ENCODE measurements around the gene DCT.

DCT gene

GRCh38 chr13:94495806-94496205 is 16.3 kb upstream of the DCT start:
- no peak overlapping the region for H3K27ac ChIP-seq
- no peak for DNase-seq
- H3K27me3 ChIP-seq (replicated peaks) = no peaks in the 10 kb centered on the region
- no peak overlapping the region for H3K4me3 ChIP-seq (ENCODE audit: low read depth, low read length)
- no peaks in the 10 kb centered on the region for H3K36me3 ChIP-seq (replicated peaks)
- in situ Hi-C loops (cut with HindIII; ENCODE audit: low pct_ligation_motif_present, low sequenced_read_pairs) = no loop called here
- TF ChIP-seq CTCF (IDR thresholded peaks at IDR 0.05; ENCODE audit: low read depth, low read length, missing control alignments) = no peak

GRCh38 chr13:94494026-94494425 is 14.5 kb upstream of the DCT start:
- Histone ChIP-seq H3K27ac (no peak overlapping the region), H3K27me3 (replicated peaks) (no peaks in the 10 kb centered on the region), H3K36me3 (replicated peaks) (no peaks in the 10 kb centered on the region), H3K4me3 (ENCODE audit: low read depth, low read length) (no peak overlapping the region)
- no peak for TF ChIP-seq CTCF (IDR thresholded peaks at IDR 0.05; ENCODE audit: low read depth, low read length, missing control alignments)
- in situ Hi-C loops (cut with HindIII; ENCODE audit: low pct_ligation_motif_present, low sequenced_read_pairs) = no loop called here
- no peak for DNase-seq

DNA sequence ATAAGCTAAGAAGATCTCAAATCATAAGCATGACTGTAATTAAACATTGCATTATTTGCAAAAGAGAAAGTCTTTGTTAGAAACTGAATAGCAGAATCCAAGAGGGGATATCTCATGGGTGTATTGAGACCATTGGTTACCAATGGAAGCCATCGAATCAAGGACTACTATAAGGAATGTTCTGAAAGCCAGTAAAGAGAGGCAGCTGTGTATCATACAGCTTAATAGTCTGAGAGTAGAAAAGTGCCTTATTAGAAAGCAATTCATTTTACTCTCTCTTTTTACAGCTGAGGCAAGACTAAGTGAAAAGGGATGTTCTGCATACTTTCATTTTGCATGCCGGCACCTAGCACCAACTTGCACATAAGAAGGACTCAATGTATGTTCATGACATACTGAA is 7.6 kb upstream of the DCT start:
- in situ Hi-C loops (cut with HindIII; ENCODE audit: low pct_ligation_motif_present, low sequenced_read_pairs) = no loop called here
- H3K27ac ChIP-seq = no peak overlapping the region
- no peaks in the 10 kb centered on the region for H3K36me3 ChIP-seq (replicated peaks)
- no peak for TF ChIP-seq CTCF (IDR thresholded peaks at IDR 0.05; ENCODE audit: low read depth, low read length, missing control alignments)
- H3K27me3 ChIP-seq (replicated peaks) = peaks cover 8% of the 10 kb centered on the region
- H3K4me3 ChIP-seq (ENCODE audit: low read depth, low read length) = no peak overlapping the region
- DNase-seq = no peak

DNA sequence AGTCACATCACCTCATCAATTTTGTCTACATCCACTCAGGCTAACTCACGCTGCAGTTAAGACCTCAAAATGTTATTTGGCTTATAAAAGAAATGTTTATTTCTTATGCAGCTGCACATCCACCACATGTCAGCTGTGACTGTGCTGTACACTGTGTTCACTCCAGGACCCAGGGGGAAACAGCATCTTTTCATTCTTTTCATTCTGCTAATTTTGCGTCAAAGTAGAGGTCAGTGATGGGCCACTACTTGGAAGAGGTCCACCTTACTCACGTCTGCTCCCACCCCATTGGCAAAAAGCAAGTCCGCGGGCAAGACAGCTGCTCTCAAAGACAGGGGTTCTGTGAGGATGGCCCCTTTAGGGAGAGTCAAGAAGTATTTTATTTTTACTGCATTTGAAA is 4.5 kb upstream of the DCT start:
- H3K36me3 ChIP-seq (replicated peaks) = no peaks in the 10 kb centered on the region
- peaks cover 8% of the 10 kb centered on the region for H3K27me3 ChIP-seq (replicated peaks)
- no peak for TF ChIP-seq CTCF (IDR thresholded peaks at IDR 0.05; ENCODE audit: low read depth, low read length, missing control alignments)
- no peak for DNase-seq
- H3K27ac ChIP-seq = no peak overlapping the region
- H3K4me3 ChIP-seq (ENCODE audit: low read depth, low read length) = no peak overlapping the region
- in situ Hi-C loops (cut with HindIII; ENCODE audit: low pct_ligation_motif_present, low sequenced_read_pairs) = no loop called here

- Histone ChIP-seq H3K27me3 (replicated peaks) (peaks cover 2% of the 10 kb centered on the region), H3K36me3 (replicated peaks) (no peaks in the 10 kb centered on the region), H3K4me3 (ENCODE audit: low read depth, low read length) (no peak overlapping the region), H3K27ac (no peak overlapping the region)
- peak; percentile 57 for DNase-seq
- in situ Hi-C loops (cut with HindIII; ENCODE audit: low pct_ligation_motif_present, low sequenced_read_pairs) = no loop called here
- no peak for TF ChIP-seq CTCF (IDR thresholded peaks at IDR 0.05; ENCODE audit: low read depth, low read length, missing control alignments)
Measured at GRCh38 chr13:94481941-94482340, 2.5 kb upstream of the DCT start.

- Histone ChIP-seq H3K27me3 (replicated peaks) (peaks cover 2% of the 10 kb centered on the region), H3K27ac (no peak overlapping the region), H3K4me3 (ENCODE audit: low read depth, low read length) (no peak overlapping the region), H3K36me3 (replicated peaks) (no peaks in the 10 kb centered on the region)
- DNase-seq = no peak
- TF ChIP-seq CTCF (IDR thresholded peaks at IDR 0.05; ENCODE audit: low read depth, low read length, missing control alignments) = no peak
- in situ Hi-C loops (cut with HindIII; ENCODE audit: low pct_ligation_motif_present, low sequenced_read_pairs) = no loop called here
Measured at GRCh38 chr13:94480672-94481145, 1.2 kb upstream of the DCT start.

Measured in brain microvascular endothelial cell (primary cell).